ENCODE measurements around the gene LPGAT1. TPM values are rescaled to one million over a fixed set of nuclear protein-coding genes. Genes with fewer than 3 reads are reported as not detected.

LPGAT1 gene
- total RNA-seq, 1 donor from 2014 or later = 34.7 TPM

DNA sequence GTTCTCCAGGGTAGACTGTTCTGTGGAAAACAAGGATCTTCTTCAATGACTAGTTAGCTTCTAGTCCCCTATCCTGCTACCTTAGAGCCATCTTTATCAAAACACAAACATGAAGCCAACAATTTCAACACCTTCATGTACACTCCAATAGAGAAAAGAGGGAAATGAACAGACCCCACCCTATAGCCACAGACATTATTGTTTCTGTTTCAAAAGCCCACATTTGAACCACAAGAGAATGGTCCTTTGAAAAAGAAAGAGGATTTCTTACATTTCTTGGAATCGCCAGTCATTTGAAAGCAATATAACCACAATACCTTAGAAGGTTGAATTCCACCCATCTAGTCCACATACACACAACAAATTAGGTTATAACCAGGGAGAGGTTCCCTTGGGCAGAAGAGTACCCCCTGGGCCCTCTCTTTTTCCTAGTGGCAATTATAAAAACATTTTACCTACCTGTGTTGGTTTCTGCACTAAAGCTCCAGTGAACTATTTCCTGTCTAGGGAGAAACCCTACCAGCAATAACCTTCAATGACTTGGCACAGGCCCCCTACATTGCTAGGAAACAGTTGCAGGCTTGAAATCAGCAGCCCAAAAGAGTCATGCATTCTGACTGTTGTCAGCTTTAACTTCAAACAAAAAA is 2.7 kb upstream of the LPGAT1 start:
- TF ChIP-seq, protein P1, sequence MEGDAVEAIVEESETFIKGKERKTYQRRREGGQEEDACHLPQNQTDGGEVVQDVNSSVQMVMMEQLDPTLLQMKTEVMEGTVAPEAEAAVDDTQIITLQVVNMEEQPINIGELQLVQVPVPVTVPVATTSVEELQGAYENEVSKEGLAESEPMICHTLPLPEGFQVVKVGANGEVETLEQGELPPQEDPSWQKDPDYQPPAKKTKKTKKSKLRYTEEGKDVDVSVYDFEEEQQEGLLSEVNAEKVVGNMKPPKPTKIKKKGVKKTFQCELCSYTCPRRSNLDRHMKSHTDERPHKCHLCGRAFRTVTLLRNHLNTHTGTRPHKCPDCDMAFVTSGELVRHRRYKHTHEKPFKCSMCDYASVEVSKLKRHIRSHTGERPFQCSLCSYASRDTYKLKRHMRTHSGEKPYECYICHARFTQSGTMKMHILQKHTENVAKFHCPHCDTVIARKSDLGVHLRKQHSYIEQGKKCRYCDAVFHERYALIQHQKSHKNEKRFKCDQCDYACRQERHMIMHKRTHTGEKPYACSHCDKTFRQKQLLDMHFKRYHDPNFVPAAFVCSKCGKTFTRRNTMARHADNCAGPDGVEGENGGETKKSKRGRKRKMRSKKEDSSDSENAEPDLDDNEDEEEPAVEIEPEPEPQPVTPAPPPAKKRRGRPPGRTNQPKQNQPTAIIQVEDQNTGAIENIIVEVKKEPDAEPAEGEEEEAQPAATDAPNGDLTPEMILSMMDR (IDR thresholded peaks at IDR 0.05; ENCODE audit: unreplicated experiment) = no peak
- H3K27ac Mint-ChIP-seq (ENCODE audit: unreplicated experiment) = no peak overlapping the region
- no peak overlapping the region for H3K4me3 Mint-ChIP-seq (ENCODE audit: unreplicated experiment)
- DNase-seq (ENCODE audit: low spot score) = no peak
- peaks cover 3% of the 10 kb centered on the region for H3K27me3 Mint-ChIP-seq (ENCODE audit: unreplicated experiment)
- H3K4me1 Mint-ChIP-seq (ENCODE audit: unreplicated experiment) = peaks cover 12% of the 10 kb centered on the region
- H3K9me3 Mint-ChIP-seq (ENCODE audit: unreplicated experiment) = no peaks in the 10 kb centered on the region
- no peaks in the 10 kb centered on the region for H3K36me3 Mint-ChIP-seq (ENCODE audit: low read depth, unreplicated experiment)

DNA sequence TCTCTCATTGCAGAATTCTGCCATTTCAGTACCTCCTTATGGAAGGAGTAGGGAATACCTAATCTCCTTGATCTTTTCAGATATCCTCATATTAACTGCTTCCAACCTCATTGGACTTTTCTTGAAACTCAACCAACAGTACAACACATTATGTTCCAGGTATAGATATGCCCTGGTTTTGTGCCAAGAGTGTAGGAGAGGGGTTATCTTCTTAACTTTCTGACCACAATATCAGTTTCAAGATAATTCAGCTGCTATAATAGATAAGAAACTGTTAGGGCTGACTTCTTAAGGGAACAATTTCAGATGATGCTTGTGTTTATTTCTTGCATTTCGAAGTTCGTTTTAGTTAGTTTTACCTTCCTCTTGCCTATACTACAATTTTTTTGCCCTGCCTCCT is 2.1 kb upstream of the LPGAT1 start:
- peaks cover 12% of the 10 kb centered on the region for H3K4me1 Mint-ChIP-seq (ENCODE audit: unreplicated experiment)
- no peak for DNase-seq (ENCODE audit: low spot score)
- no peaks in the 10 kb centered on the region for H3K36me3 Mint-ChIP-seq (ENCODE audit: low read depth, unreplicated experiment)
- H3K4me3 Mint-ChIP-seq (ENCODE audit: unreplicated experiment) = no peak overlapping the region
- peaks cover 3% of the 10 kb centered on the region for H3K27me3 Mint-ChIP-seq (ENCODE audit: unreplicated experiment)
- no peak overlapping the region for H3K27ac Mint-ChIP-seq (ENCODE audit: unreplicated experiment)
- TF ChIP-seq, protein P1 (IDR thresholded peaks at IDR 0.05; ENCODE audit: unreplicated experiment) = no peak
- H3K9me3 Mint-ChIP-seq (ENCODE audit: unreplicated experiment) = no peaks in the 10 kb centered on the region

DNA sequence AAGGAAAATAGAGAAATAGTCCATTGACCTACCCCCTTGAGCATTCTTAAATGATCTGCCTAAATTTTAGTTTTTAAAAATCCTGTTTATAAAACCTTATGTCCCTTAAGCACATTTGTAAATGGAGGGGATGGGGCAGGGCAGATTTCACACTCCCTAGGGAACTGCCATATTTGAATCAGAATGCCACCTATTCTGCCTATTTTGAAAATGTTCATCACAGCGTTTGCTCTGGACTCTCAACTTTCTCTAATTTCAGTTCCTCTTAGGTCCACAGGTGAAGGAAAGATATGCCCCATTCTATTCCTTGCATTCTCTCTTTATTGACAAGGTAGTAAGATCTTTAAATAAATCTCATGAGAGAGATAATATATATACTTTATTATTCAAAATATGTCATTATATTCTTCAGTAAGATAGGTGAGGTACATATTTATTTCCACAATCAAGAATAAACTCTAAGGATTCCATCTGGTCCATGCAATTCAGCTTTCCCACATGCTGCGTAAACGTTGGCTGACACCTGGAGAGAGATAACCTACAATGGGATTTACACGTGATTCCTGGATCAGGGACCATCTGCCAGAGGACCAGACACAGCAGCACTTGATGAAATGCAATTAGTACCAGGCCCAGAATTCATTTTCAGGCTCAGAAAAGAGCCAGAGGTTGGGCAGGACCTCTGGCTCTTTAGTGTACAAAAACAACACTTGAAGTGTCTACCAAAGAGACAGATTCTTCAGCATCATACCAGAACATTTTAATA is 1.2 kb upstream of the LPGAT1 start:
- Mint-ChIP-seq H3K36me3 (ENCODE audit: low read depth, unreplicated experiment) (no peaks in the 10 kb centered on the region), H3K27me3 (ENCODE audit: unreplicated experiment) (peaks cover 3% of the 10 kb centered on the region), H3K9me3 (ENCODE audit: unreplicated experiment) (no peaks in the 10 kb centered on the region), H3K4me1 (ENCODE audit: unreplicated experiment) (peaks cover 12% of the 10 kb centered on the region), H3K27ac (ENCODE audit: unreplicated experiment) (peak overlapping the region; percentile 57), H3K4me3 (ENCODE audit: unreplicated experiment) (peak overlapping the region; percentile 93)
- TF ChIP-seq, protein P1 (IDR thresholded peaks at IDR 0.05; ENCODE audit: unreplicated experiment) = no peak
- DNase-seq (ENCODE audit: low spot score) = no peak

DNA sequence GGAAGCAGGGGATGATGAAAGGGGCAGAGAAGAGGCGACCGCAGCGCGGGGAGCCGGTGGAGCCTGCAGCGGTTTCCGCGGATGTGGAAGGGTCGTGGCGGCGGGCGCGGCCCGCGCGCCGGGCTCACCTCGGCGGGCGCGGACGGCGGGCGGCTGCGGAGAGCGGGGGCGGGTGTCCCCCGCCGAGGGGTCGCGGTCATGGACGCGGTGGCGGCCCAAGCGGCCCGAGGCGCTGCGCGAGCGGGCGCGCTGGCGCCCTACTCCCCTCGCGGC is 572 bp downstream of the LPGAT1 start:
- TF ChIP-seq, protein P1 (IDR thresholded peaks at IDR 0.05; ENCODE audit: unreplicated experiment) = no peak
- Mint-ChIP-seq H3K9me3 (ENCODE audit: unreplicated experiment) (no peaks in the 10 kb centered on the region), H3K27me3 (ENCODE audit: unreplicated experiment) (peaks cover 3% of the 10 kb centered on the region), H3K4me1 (ENCODE audit: unreplicated experiment) (peaks cover 12% of the 10 kb centered on the region), H3K36me3 (ENCODE audit: low read depth, unreplicated experiment) (no peaks in the 10 kb centered on the region), H3K27ac (ENCODE audit: unreplicated experiment) (peak overlapping the region; percentile 67), H3K4me3 (ENCODE audit: unreplicated experiment) (peak overlapping the region; percentile 96)
- no peak for DNase-seq (ENCODE audit: low spot score)

Data from endothelial cell (in vitro differentiated cells).